Cardiac muscle cell (in vitro differentiated cells and primary cell): Measurements from ENCODE around the gene TEAD3. TPM values are rescaled to one million over a fixed set of nuclear protein-coding genes. Genes with fewer than 3 reads are reported as not detected.

Experiments used
- DNase-seq, 2 donors: peaks; one replicate each; pipeline versions ENCODE4 v3.0.0 to v3.0.0-alpha.2; 2010 to 2017; ENCODE audit warnings: low read depth in 1 of 2, low spot score in 1 of 2
- H3K27ac ChIP-seq: fragments of 200-600 bp; sonication (generic); 2 replicates; pipeline ENCODE4 v1.5.1; 2016
- H3K27me3 ChIP-seq: fragments of 200-600 bp; sonication (generic); 2 replicates; pipeline ENCODE4 v1.6.0; 2016; ENCODE audit warnings: control low read depth
- H3K36me3 ChIP-seq: fragments of 200-600 bp; sonication (generic); 2 replicates; pipeline ENCODE4 v1.5.1; 2016; ENCODE audit warnings: control low read depth
- H3K4me1 ChIP-seq: fragments of 200-600 bp; sonication (generic); 2 replicates; pipeline ENCODE4 v1.8.1; 2017; ENCODE audit warnings: low read depth, mild to moderate bottlenecking, mixed run types
- H3K4me3 ChIP-seq: fragments of 200-600 bp; sonication (generic); 2 replicates; pipeline ENCODE4 v1.5.1; 2016; ENCODE audit warnings: mild to moderate bottlenecking
- H3K9me3 ChIP-seq: fragments of 200-600 bp; sonication (generic); 2 replicates; pipeline ENCODE4 v1.5.1; 2017; ENCODE audit warnings: low read depth, mild to moderate bottlenecking, control low read depth
- CTCF ChIP-seq: IDR thresholded peaks from 2 replicates; pipeline ENCODE4 v1.5.1; 2012; ENCODE audit warnings: low read depth, mild to moderate bottlenecking, low read length
- polyA plus RNA-seq: library from polyadenylated mRNA; unstranded; fragments of >200 nt; fragmentation: Nextera tagmentation; extraction: Ambion mirVana; gene quantifications from 2 replicates; pipeline ENCODE4 v1.2.1, GENCODE V29; 2016
- total RNA-seq: library from RNA; depleted of rRNA; stranded (reverse); fragments of >200 nt; gene quantifications from 2 replicates; pipeline ENCODE4 v1.2.3, GENCODE V29; 2016

Gene TEAD3
- total and polyA plus RNA-seq, 2 experiments from 2014 or later = 64.0 to 98.6 TPM

DNA sequence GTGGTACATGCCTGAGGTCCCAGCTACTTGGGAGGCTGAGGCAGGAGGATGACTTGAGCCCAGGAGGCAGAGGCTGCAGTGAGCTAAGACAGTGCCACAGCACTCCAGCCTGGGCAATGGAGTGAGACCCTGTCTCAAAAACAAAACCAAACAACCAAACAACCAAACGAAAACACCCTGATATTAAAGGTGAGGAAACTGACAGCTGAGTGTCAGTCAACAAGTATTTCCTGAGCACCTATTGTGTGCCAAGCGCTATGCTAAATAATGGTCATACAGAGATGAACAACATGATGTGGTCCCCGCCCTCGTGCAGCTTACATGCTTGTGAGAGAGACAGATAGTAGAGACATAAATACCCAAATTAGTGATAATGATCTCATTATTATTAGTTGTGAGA lies 17.7 kb upstream of the TEAD3 start:
- H3K36me3 ChIP-seq = no peaks in the 10 kb centered on the region
- no peak overlapping the region for H3K27ac ChIP-seq
- H3K27me3 ChIP-seq = no peaks in the 10 kb centered on the region
- H3K4me1 ChIP-seq = peaks cover 9% of the 10 kb centered on the region
- TF ChIP-seq CTCF = no peak
- H3K9me3 ChIP-seq = no peaks in the 10 kb centered on the region
- H3K4me3 ChIP-seq = no peak overlapping the region
- no peak for DNase-seq

DNA sequence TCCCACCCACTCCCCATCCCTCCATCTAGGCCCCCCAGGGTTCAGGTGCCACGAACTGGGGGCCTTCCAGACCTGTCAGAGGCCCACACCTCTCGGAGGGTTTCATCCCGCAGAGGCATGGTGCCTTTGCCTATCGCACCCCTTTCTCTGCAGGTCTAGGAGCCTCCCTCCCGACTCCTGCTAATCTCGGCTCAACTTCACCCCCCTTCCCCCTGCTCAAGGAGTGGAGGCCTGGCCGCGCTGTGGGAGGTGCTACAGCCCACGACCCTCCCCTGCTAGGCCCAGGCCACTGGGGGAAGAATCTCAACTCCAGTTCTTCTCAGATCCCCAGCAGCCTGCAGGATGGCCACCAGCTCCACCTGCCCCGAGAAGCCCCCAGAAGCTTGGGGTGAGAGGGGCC lies 15.9 kb upstream of the TEAD3 start, which contains the start of gene TULP1:
TULP1 (minus strand) TSS at position 157 of the 400 bp plus-strand sequence; CDS start at position 119, 38 bp downstream.
- Histone ChIP-seq H3K27me3 (no peaks in the 10 kb centered on the region), H3K36me3 (no peaks in the 10 kb centered on the region), H3K9me3 (no peaks in the 10 kb centered on the region), H3K27ac (no peak within 1 kb of the TSS), H3K4me3 (no peak within 1 kb of the TSS), H3K4me1 (peaks cover 9% of the 10 kb centered on the region)
- DNase-seq = no peak
- TF ChIP-seq CTCF = no peak

DNA sequence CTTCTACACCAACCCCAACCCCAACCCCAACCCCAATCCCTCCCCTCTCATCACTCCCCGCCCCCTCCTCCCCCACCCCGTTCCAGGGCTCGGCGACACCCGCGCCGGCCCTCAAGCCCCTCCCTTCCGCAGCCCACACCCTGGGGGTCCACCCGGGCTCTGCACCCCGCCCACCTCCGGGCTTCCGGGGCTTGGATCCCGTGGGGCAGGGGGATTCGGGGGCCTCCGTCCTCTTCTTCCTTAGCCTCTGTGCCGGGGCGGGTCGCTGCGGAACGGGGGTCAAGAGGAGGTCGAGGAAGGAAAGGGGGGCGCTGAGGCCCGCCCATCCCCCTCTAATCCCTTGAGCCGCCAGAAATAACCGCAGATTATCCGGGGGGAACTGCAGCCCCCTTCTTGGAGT lies 15.1 kb upstream of the TEAD3 start:
- H3K27me3 ChIP-seq = no peaks in the 10 kb centered on the region
- no peak overlapping the region for H3K4me3 ChIP-seq
- DNase-seq = no peak
- H3K9me3 ChIP-seq = no peaks in the 10 kb centered on the region
- peaks cover 9% of the 10 kb centered on the region for H3K4me1 ChIP-seq
- TF ChIP-seq CTCF = no peak
- no peaks in the 10 kb centered on the region for H3K36me3 ChIP-seq
- H3K27ac ChIP-seq = no peak overlapping the region

GRCh38 chr6:35511562-35511941 lies 14.7 kb upstream of the TEAD3 start:
- DNase-seq = no peak
- Histone ChIP-seq H3K9me3 (no peaks in the 10 kb centered on the region), H3K27me3 (no peaks in the 10 kb centered on the region), H3K27ac (no peak overlapping the region), H3K36me3 (no peaks in the 10 kb centered on the region), H3K4me1 (peaks cover 9% of the 10 kb centered on the region), H3K4me3 (no peak overlapping the region)
- no peak for TF ChIP-seq CTCF

DNA sequence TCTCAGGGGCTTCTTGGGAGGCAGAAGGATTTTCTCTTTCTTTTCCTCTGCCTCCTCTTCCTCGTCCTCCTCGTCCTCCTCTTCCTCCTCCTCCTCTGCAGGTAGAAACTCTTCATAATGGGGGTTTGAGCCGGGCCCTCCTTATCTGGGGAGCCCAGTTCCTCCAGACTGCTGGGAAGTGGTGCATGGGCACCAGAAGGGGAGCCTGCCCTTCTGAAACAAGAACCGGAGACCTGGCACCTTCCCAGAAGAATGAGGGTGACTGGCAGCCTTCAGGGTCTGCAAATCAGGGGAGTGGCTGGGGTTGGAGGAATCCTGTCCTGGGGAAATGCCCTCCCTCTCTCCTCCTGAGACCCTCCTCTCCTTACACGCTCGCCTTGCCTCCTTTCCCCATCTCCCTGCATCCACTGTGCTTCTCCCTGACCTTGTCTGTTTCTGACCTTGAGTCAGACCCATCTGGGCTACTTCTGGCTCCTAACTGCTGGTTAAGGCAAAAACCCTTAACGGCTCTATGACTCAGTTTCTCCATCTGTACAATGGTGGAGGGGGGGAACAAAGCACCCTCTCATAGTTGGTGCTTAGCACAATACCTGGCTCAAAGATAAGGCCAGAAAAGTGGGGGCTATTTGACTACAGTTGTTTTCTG lies 14.2 kb upstream of the TEAD3 start:
- H3K4me1 ChIP-seq = peaks cover 9% of the 10 kb centered on the region
- H3K27ac ChIP-seq = no peak overlapping the region
- no peak for DNase-seq
- no peaks in the 10 kb centered on the region for H3K27me3 ChIP-seq
- no peaks in the 10 kb centered on the region for H3K36me3 ChIP-seq
- no peak overlapping the region for H3K4me3 ChIP-seq
- no peak for TF ChIP-seq CTCF
- H3K9me3 ChIP-seq = no peaks in the 10 kb centered on the region
